HUES48 (cell line): Measurements from ENCODE around the gene CCDC88A.
"Not testable (repeated sequence)": the region's sequence is repeated elsewhere in the genome, so short reads cannot be mapped to it uniquely, and the experiment has no call there.

Experiments
- H3K27ac ChIP-seq: one replicate; pipeline ENCODE4 v1.7.0; 2013; ENCODE audit warnings: low read depth, low read length, inconsistent platforms
- H3K27me3 ChIP-seq: 2 replicates; pipeline ENCODE4 v1.6.1; 2013; ENCODE audit warnings: mild to moderate bottlenecking, low read length; ENCODE audit not compliant: control insufficient read depth, insufficient read depth
- H3K36me3 ChIP-seq: 2 replicates; pipeline ENCODE4 v1.6.1; 2013; ENCODE audit warnings: low read length; ENCODE audit not compliant: control insufficient read depth, insufficient read depth
- H3K4me1 ChIP-seq: 2 replicates; pipeline ENCODE4 v1.6.1; 2013; ENCODE audit warnings: mild to moderate bottlenecking, low read length; ENCODE audit not compliant: control insufficient read depth, insufficient read depth
- H3K4me3 ChIP-seq: 2 replicates; pipeline ENCODE4 v1.5.1; 2013; ENCODE audit warnings: mild to moderate bottlenecking, low read depth, low read length
- H3K9ac ChIP-seq: 2 replicates; pipeline ENCODE4 v1.6.1; 2013; ENCODE audit warnings: mild to moderate bottlenecking, low read depth, low read length, moderate library complexity
- H3K9me3 ChIP-seq: 2 replicates; pipeline ENCODE4 v1.6.1; 2013; ENCODE audit warnings: low read length; ENCODE audit not compliant: control insufficient read depth, insufficient read depth

Gene CCDC88A

GRCh38 chr2:55403256-55403998 is 16.2 kb downstream of the CCDC88A start:
- Histone ChIP-seq H3K27ac (no peak overlapping the region), H3K4me1 (no peaks in the 10 kb centered on the region; the same call in 1 of the 2 replicates), H3K4me3 (no peak overlapping the region), H3K9me3 (no peaks in the 10 kb centered on the region), H3K27me3 (no peaks in the 10 kb centered on the region), H3K36me3 (peaks cover 24% of the 10 kb centered on the region), H3K9ac (no peak overlapping the region)

DNA sequence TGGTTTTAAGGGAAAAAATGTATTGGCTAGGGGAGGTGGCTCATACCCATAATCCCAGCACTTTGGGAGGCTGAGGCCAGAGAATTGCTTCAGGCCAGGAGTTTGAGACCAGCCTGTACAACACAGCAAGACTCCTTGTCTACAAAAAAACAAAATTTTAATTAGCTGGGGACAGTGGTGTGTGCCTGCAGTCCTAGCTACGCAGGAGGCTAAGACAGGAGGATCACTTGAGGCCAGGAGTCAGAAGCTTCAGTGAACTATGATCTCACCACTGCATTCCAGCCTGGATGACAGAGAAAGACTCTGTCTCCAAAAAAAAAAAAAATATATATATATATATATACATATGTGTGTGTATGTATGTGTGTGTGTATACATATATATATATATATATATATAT is 18.5 kb downstream of the CCDC88A start:
- H3K4me3 ChIP-seq, result no peak overlapping the region
- peaks cover 24% of the 10 kb centered on the region for H3K36me3 ChIP-seq
- H3K9me3 ChIP-seq, result no peaks in the 10 kb centered on the region
- no peaks in the 10 kb centered on the region for H3K27me3 ChIP-seq
- no peaks in the 10 kb centered on the region for H3K4me1 ChIP-seq
- H3K27ac ChIP-seq, result no peak overlapping the region
- no peak overlapping the region for H3K9ac ChIP-seq

DNA sequence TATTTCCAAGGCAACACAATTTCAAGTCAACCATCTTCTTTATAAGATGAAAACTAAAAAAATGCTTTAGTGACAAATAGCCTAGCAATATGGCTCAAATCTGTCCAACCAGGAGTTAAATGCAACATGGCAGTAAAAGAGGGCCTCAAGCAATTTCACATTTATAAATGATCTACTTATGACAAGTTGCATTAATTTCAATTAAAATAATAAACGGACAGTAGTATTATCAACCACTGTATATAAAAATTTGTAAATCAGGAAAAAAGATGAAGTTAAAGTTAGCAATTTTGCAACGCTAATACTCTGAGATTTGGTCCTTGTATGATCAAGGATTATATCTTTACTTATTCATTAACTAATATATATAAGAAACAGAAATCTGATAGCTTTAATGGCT is 19.3 kb downstream of the CCDC88A start:
- Histone ChIP-seq H3K36me3 (peaks cover 18% of the 10 kb centered on the region), H3K27ac (no peak overlapping the region), H3K4me3 (no peak overlapping the region), H3K9ac (no peak overlapping the region), H3K27me3 (no peaks in the 10 kb centered on the region), H3K9me3 (no peaks in the 10 kb centered on the region), H3K4me1 (no peaks in the 10 kb centered on the region)

DNA sequence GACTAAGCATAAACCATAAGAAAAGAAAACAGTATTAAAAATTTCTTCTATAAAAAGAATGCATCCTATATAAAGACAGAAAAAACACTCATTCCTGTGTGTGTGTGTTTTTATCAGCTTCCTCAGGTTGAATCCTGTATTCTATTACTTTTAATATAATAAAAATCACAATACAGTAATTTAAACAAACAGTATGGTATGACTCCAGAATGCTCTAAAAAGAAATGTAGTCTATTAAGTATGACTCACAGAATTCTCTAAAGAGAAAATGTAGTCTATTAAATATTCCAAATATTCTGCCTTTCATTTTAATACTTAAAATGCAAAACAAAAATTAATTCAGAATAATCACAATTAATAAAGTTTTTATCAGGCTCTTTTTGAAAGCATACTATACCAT is 19.8 kb downstream of the CCDC88A start:
- H3K36me3 ChIP-seq, result peaks cover 13% of the 10 kb centered on the region
- no peak overlapping the region for H3K27ac ChIP-seq
- H3K9ac ChIP-seq, result no peak overlapping the region
- no peaks in the 10 kb centered on the region for H3K4me1 ChIP-seq
- no peaks in the 10 kb centered on the region for H3K9me3 ChIP-seq
- H3K27me3 ChIP-seq, result no peaks in the 10 kb centered on the region
- H3K4me3 ChIP-seq, result no peak overlapping the region

- Histone ChIP-seq H3K9ac (no peak overlapping the region), H3K36me3 (no peaks in the 10 kb centered on the region), H3K27me3 (no peaks in the 10 kb centered on the region), H3K4me1 (peaks cover 2% of the 10 kb centered on the region; the same call in 1 of the 2 replicates), H3K9me3 (no peaks in the 10 kb centered on the region), H3K4me3 (no peak overlapping the region), H3K27ac (no peak overlapping the region)
Measured at GRCh38 chr2:55395724-55396605, 23.7 kb downstream of the CCDC88A start.

GRCh38 chr2:55391615-55392242 is 27.9 kb downstream of the CCDC88A start:
- Histone ChIP-seq H3K4me1 (peaks cover 5% of the 10 kb centered on the region; the same call in 1 of the 2 replicates), H3K27me3 (no peaks in the 10 kb centered on the region), H3K27ac (no peak overlapping the region), H3K36me3 (no peaks in the 10 kb centered on the region), H3K4me3 (no peak overlapping the region), H3K9ac (no peak overlapping the region), H3K9me3 (no peaks in the 10 kb centered on the region)

- no peaks in the 10 kb centered on the region for H3K36me3 ChIP-seq
- peaks cover 5% of the 10 kb centered on the region; the same call in 1 of the 2 replicates for H3K4me1 ChIP-seq
- no peak overlapping the region for H3K9ac ChIP-seq
- no peak overlapping the region for H3K27ac ChIP-seq
- H3K27me3 ChIP-seq, result no peaks in the 10 kb centered on the region
- H3K4me3 ChIP-seq, result no peak overlapping the region
- no peaks in the 10 kb centered on the region for H3K9me3 ChIP-seq
Measured at GRCh38 chr2:55391155-55391554, 28.5 kb downstream of the CCDC88A start.

DNA sequence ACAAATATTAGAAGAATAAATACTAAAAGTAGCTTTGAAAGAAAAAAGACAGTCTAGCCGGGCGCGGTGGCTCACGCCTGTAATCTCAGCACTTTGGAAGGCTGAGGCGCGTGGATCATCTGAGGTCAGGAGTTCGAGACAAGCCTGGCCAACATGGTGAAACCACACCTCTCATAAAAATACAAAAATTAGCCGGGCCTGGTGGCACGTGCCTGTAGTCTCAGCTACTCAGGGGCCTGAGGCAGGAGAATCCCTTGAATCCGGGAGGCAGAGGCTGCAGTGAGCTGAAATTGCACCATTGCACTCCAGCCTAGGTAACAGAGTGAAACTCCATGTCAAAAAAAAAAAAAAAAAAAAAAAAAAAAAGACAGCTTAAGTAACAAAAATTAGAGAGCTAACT is 34.1 kb downstream of the CCDC88A start:
- not testable (repeated sequence) for H3K27me3 ChIP-seq, H3K4me3 ChIP-seq, H3K9ac ChIP-seq, H3K27ac ChIP-seq, H3K36me3 ChIP-seq, H3K4me1 ChIP-seq, H3K9me3 ChIP-seq

- Histone ChIP-seq H3K27me3 (no peaks in the 10 kb centered on the region), H3K36me3 (peaks cover 4% of the 10 kb centered on the region; the same call in 1 of the 2 replicates), H3K9ac (no peak overlapping the region), H3K4me3 (no peak overlapping the region), H3K4me1 (no peaks in the 10 kb centered on the region), H3K9me3 (no peaks in the 10 kb centered on the region), H3K27ac (no peak overlapping the region)
Measured at GRCh38 chr2:55384786-55385185, 34.9 kb downstream of the CCDC88A start.

DNA sequence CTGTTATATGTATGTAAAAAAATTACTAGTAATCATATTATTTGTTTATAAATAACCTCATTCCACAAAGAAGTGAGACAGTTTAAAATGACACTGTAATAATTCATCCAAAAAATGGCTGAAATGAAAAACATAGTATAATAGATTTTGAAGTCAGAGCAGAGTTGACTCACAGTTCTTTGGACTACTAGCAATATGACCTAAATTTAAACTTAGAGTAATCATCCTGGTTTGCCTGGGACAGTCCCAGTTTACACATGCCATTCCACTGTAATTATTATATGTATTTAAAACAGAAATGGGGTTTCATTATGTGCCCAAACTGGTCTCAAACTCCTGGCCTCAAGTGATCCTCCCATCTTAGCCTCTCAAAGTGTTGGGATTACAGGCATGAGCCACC is 48.3 kb downstream of the CCDC88A start:
- Histone ChIP-seq H3K9me3 (no peaks in the 10 kb centered on the region), H3K36me3 (peaks cover 30% of the 10 kb centered on the region), H3K9ac (no peak overlapping the region), H3K4me1 (no peaks in the 10 kb centered on the region), H3K4me3 (no peak overlapping the region), H3K27ac (no peak overlapping the region), H3K27me3 (no peaks in the 10 kb centered on the region)

DNA sequence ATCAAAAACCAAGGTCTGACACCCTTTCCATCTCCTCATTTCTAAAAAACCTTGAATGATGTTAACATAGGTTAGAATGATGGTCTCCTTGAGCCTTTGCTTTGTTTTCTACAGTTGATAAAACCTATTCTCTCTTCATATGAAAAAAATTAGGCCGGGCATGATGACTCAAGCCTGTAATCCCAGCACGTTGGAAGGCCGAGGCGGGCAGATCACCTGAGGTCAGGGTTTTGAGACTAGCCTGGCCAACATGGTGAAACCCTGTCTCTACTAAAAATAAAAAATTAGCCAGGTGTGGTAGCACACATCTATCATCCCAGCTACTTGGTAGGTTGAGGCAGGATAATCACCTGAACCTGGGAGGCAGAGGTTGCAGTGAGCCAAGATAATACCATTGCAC is 49.4 kb downstream of the CCDC88A start:
- peaks cover 30% of the 10 kb centered on the region for H3K36me3 ChIP-seq
- H3K27me3 ChIP-seq, result no peaks in the 10 kb centered on the region
- H3K9me3 ChIP-seq, result no peaks in the 10 kb centered on the region
- no peak overlapping the region for H3K9ac ChIP-seq
- H3K4me1 ChIP-seq, result no peaks in the 10 kb centered on the region
- H3K27ac ChIP-seq, result no peak overlapping the region
- no peak overlapping the region for H3K4me3 ChIP-seq
